ENCODE data around the gene AK1.

AK1 gene

DNA sequence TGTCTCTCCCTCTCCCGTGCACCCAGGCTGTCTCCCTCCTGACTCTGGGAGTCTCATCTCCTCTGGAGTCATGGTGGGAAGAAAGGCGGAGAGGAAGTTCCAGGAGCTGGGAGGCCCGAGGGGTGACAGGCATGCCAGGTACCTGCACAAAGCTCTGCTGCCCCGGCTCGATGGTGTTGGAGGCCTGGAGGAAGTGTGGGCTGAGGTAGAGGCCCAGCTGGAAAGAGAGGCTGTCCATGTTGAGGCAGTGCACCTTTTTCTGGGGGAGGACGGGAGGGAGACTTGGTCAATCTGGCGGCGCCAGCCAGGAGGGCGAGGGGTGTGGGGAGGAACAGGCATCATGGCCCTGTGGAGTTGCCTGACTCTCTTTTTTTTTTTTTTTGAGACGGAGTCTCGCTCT lies 58.9 kb downstream of the AK1 start:
- ATAC-seq = no peak
- no peak for DNase-seq

DNA sequence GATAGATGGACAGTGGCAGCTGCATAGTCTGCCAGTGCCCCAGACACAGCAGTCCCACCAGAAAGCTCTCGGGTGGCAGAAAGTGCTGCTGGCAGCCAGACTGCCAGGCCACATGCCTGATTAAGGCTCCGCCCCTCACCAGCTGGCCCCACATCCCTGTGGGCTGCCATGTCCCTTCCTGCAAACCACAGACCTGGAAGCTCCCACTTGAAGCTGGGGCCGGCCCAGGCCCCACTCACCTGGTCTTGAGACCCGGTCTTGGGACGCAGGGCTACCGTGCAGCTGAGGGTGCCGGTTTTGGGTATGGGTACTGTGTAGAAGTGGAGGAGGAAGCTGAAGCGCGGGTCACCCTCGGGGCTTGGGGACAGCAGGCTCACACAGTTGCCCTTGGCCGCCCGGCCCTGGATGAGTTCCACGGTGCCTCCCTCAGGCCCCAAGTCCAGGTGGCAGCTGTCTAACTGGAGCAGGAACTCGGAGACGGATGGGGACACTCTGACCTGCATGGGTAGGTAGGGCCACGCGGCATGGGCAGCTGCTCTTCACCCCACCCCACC lies 59.5 kb downstream of the AK1 start:
- no peak for ATAC-seq
- DNase-seq = no peak

DNA sequence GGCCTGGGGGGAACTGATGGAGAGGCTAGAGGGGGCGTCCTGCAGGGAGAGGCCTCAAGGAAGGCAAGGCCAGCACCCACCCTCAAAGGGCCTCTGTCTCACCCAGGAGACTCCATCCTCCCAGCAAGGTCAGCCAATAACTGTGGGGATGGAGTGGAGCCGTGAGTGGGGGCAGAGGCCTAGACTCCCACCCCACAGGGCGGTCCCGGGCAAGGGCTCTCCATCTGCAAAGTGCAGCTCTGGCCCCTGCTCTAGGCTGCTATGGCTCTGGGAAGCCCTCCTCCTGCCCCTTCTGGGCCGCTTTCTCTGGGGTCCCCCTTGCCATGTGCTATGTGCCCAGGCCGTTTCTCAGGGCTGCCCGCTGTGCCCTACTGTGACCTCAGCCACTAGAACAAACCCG lies 60.7 kb downstream of the AK1 start:
- DNase-seq (no peak), ATAC-seq (no peak)
